Gastrocnemius medialis (tissue), 4 donors: ENCODE measurements around the gene KLHDC4.

Experiments used
- CTCF ChIP-seq, 5 experiments: fragments of 450-650 bp in 3 of 5; fragments of 200-600 bp in 2 of 5; sonication (generic) in 2 of 5; IDR thresholded peaks in 4 of 5; conservative IDR thresholded peaks in 1 of 5; 1 replicate in 4 of 5; 2 replicates in 1 of 5; pipeline ENCODE4 v1.5.1; 2016 to 2019; ENCODE audit warnings: antibody characterized with exemption in 5 of 5, mild to moderate bottlenecking in 3 of 5, moderate library complexity in 3 of 5
- POLR2A ChIP-seq, 2 donors: fragments of 450-650 bp; IDR thresholded peaks; one replicate each; pipeline ENCODE4 v1.6.1; 2017; ENCODE audit warnings: antibody characterized with exemption in 2 of 2, mild to moderate bottlenecking in 2 of 2, moderate library complexity in 2 of 2

GRCh38 chr16:87658564-87659225, 107.1 kb downstream of the KLHDC4 start:
- no peak for TF ChIP-seq CTCF (IDR thresholded peaks at IDR 0.05 in 4 of 5, conservative IDR thresholded peaks at IDR 0.05 in 1 of 5)
- no peak for TF ChIP-seq POLR2A (IDR thresholded peaks at IDR 0.05)
